OCI-LY1 (cell line): Measurements from ENCODE around the gene ATXN1.

Source experiments
- EZH2 ChIP-seq: fragments of 200-600 bp; sonication (generic), shearing (Covaris generic); IDR thresholded peaks from 2 replicates; pipeline ENCODE4 v1.8.0; 2017; ENCODE audit warnings: borderline replicate concordance, mixed run types, mild to moderate bottlenecking, antibody characterized with exemption, low read length, moderate library complexity, mixed read lengths
- TF ChIP-seq, protein P1 (sequence below): fragments of 200-600 bp; sonication (generic), shearing (Covaris generic); IDR thresholded peaks from 2 replicates; pipeline ENCODE4 v1.5.1; 2017; ENCODE audit warnings: mild to moderate bottlenecking, antibody characterized with exemption, low read length, moderate library complexity, mixed read lengths

DNA sequence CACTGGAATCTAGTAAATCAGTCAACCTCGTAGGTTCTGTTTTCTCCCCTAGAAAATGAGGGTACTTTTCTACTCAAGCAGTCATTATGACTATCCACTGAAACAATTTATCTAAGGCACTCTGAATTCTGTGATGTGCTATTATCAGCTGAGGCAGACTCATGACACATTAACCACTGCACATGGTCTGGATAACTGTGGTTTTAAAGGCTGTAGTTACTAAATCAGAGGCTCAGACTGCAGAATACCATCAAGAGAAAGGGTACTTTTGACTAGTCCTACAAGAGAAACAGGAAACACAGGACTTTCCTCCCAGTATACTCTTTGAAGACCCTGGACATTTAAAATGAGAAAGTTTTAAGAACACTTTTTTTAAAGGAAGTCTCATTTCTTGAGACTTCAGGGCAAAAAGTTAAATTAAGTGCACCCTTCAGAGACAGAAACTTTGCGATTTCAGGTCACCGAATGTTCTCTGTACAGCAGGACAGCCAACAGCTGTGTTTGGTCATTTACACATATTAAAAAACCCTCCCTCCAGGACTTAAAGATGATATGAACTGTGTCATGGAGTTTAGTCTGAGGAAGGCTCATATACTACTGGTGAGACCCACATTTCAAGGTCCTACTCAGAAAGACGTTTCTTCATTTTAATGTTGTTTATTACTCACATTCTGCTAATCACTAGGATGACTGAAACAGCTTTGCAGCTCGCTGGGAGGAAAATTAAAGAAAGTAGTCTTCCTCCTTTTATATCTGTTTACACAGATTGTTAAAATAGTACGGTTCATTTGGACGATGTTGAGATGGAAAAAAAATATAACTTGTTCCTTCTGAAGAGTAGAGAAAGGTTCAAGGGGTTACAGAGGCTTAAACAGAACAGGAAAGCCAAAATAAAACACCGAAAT is 19.9 kb downstream of the ATXN1 start:
- TF ChIP-seq, protein P1, sequence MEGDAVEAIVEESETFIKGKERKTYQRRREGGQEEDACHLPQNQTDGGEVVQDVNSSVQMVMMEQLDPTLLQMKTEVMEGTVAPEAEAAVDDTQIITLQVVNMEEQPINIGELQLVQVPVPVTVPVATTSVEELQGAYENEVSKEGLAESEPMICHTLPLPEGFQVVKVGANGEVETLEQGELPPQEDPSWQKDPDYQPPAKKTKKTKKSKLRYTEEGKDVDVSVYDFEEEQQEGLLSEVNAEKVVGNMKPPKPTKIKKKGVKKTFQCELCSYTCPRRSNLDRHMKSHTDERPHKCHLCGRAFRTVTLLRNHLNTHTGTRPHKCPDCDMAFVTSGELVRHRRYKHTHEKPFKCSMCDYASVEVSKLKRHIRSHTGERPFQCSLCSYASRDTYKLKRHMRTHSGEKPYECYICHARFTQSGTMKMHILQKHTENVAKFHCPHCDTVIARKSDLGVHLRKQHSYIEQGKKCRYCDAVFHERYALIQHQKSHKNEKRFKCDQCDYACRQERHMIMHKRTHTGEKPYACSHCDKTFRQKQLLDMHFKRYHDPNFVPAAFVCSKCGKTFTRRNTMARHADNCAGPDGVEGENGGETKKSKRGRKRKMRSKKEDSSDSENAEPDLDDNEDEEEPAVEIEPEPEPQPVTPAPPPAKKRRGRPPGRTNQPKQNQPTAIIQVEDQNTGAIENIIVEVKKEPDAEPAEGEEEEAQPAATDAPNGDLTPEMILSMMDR: no peak
- TF ChIP-seq EZH2: no peak
